NCI-H524 (cell line): ENCODE measurements around the gene TMC6.
A peak's percentile ranks its signal among the peaks of the same experiment; 100 is the strongest.

Experiments used
- DNase-seq, 2 experiments: peaks; one replicate each; lab custom pipeline; 2025; lab: John Stamatoyannopoulos, UW

The TMC6 gene

DNA sequence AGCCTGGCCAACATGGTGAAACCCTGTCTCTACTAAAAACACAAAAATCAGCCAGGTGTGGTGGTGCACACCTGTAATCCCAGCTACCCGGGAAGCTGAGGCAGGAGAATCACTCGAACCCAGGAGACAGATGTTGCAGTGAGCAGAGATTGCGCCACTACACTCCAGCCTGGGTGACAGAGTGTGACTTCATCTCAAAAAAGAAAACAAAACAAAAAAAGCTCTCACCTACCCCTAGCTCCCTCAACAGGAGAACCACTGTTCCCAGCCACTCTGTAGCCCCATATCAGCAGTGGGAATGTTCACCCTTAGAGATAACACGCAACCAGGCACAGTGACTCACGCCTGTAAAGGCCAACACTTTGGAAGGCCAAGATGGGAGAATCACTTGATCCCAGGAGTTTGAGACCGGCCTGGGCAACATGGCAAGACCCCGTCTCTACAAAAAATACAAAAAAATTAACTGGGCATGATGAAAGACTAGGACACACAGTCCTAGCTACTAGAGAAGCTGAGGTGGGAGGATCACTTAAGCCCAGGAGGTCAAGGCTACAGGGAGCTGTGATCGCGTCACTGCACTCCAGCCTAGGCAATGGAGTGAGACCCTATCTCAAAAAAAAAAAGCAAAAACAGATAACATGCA is 7.4 kb upstream of the TMC6 start:
- DNase-seq, result no peak

DNA sequence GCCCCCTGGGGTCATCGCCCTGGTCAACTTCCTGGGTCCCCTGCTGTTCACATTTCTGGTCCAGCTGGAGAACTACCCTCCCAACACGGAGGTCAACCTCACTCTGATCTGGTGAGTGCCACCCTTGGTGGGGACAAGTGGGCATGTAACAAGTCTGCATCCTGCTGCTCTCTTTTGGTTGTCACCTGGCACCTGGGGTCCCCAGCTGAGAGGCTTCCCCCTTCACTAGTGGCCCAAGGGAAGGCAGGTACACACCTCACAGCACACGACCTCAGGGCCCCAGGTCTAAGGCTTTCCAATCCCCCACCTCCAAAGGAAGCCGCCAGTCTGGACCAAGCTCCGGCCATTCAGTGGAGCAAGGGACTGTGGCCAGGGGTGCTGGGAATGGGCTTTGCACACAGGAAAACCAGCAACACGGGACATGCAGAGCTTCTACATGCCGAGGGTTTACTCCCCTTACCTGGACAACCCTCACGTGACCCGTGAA is 6.4 kb upstream of the TMC6 start:
- no peak for DNase-seq

DNA sequence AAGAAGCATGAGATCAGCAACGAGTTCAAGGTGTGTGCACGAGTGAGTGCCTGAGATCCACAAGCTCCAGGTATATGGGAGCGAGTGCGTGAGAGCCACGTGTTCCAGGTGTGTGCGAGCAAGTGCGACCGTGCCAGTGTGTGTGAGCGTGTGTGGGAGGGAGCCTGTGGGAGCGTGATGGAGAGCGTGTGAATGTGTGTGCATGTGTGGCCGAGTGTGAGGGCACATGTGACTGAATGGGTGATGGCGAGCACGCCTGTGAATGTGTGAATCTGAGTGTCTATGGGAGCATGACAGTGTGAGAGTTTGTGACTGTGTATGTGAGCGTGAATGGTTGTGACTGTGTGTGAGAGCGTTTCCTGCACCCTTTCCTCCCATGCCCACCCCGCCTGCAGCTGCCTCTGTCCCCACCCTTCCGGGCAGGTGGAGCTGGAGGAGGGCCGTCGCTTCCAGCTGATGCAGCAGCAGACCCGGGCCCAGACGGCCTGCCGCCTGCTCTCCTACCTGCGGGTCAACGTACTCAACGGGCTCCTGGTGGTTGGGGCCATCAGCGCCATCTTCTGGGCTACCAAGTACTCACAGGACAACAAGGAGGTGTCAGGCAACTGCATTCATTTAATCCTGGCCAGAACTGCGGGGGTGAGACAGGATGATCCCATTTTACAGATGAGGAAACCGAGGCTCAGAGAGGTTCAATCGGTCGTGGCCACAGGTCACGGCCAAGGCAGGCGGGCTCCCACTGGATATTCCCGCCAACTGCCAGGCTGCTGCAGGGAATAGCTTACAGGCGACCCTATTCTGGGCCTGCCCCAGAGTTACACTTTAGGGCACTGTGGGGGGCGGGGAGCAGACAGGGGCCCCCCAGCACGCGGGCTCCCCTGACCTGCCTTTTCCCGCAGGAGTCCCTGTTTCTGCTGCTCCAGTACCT is 5.7 kb upstream of the TMC6 start:
- peak; percentile 72 to 82 for DNase-seq

DNA sequence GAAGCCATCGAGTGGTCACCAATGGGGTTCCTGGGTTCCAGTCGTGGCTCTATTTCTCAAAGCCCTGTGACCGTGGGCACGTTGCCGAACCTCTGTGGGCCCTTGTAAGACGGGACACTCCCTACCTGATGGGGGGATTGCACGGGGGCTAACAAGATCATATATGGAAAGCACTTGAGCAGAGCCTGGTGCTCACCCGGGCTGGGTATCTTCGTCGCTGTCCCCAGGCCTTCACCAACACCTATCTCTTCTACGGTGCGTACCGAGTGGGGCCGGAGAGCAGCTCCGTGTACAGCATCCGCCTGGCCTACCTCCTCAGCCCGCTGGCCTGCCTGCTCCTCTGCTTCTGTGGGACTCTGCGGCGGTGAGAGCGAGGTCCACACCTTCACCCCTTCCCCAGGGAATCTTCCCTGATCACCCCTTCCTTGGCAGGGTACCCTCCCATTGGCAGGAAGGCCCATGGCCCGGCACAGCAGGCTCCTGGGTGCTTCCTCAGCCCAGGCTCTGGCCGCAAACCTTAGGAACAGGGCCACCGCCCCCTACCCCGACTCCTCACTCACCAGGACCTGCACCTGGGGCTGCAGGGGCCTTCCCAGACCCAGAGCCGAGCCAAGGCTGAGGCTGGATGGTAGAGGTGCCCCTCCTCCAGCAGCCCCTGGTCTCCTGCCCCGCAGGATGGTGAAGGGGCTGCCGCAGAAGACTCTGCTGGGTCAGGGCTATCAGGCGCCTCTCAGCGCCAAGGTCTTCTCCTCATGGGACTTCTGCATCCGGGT is 4.8 kb upstream of the TMC6 start:
- DNase-seq, result no peak

DNA sequence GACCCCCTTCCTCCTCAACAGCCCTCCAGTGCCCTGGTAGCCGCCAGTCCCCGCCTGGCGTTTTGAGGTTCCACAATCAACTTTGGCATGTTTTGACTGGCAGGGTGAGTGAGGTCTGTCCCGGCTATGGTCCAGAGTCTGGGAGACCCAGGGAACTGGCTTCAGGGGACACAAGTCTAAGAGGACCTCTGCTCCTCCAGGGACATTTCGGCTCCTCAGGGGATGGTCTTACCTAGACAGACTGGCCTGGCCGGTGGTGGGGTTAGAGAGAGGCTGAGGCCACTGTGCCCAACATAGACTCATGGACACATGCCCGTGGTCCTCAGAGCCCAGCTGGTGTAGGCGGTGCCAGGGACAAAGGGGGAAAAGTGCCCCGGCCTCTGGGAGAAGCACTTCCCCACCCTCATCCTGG is 4.2 kb upstream of the TMC6 start:
- DNase-seq, result no peak

DNA sequence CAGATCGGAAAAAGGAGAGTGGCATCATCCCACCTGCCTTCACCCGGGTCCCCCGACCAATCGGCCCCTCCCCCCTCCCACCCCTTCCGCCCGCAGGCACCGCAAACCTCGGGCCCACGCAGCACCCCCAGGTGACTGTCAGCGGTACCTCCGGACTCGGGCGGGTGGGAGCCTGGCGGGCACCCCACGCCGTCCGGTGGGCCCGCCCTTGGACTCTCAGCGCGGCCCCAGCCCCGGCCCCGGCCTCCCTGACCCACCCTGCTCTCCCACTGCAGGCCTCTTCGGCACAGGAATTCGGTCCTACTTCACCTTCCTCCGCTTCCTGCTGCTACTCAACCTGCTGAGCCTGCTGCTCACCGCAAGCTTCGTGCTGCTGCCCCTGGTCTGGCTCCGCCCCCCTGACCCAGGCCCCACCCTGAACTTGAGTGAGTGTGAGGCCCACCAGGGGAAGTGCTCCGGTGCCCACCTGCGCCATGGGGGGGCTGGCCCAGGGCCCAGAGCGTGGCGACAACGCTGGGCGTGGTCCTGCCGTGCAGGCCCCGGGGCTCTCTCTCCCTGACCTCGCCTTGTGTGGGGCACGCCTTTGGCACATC is 3.6 kb upstream of the TMC6 start:
- DNase-seq, result no peak

DNA sequence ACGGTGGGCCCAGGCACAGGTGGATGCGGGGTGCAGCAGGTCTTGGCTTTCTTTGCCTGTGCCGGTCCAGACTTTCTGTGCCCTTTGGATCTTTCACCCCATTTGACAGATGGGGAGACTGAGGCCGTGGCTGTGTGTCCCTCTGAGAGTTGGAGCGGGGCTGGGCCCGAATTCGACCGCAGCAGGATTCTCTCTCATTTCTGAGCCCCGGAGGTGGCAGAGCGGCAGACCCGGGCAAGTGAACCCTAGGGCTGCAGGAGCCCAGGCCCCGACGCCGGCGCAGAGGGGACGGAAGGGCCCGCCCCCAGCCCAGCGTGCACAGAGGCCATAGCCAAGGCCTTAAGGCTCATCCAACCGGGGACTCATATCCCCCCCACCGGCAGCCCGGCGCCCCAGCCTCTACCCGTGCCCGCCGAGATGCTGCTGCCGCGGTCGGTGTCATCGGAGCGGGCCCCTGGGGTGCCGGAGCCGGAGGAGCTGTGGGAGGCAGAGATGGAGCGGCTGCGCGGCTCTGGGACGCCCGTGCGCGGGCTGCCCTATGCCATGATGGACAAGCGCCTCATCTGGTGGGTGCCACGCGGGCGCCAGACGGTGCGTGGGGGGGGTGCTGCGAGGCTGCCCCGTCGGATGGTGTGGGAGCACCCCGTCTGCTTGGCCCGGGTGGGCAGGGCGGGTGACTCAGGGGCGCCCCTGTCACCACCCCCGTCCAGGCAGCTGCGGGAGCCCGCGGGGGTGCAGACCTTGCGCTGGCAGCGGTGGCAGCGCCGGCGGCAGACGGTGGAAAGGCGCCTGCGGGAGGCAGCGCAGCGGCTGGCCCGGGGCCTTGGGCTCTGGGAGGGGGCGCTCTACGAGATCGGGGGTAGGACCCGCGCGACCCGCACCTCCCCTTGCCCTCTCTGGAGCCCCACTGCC is 2.9 kb upstream of the TMC6 start:
- DNase-seq, result peak in 1 of 2 experiments; percentile 53

DNA sequence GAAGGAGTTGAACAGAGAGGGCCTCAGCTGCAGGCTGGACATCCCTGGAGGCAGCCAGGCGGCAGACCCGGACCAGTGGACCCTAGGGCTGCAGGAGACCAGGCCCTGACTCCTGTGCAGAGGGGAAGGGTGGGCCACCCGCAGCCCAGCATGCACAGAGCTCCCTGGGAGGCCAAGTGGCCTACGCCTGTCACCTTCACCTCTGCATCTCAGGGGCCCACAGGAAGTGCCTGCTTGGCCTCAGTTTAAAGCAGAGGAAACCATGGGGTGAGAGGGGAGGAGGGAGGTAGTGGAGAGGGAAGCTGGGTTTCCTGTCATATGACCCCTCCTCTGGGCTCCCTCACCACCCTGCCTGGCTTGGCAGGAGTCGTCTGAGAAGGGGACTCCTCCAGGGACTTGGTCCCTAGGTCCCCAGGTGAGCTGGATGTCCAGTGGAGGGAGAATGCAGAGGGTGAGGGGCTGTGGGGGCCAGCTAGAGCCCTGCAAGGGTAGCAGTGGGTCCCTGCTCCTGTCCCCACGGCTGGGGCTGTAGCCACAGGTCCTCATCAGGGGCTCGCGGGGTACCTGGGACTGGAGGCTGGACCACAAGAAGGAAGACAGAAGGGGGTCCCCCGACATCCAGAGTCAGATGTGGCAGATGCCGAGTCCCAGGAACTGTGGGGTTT is 2.0 kb upstream of the TMC6 start, which contains the start of gene TMC8:
Gene TMC8 (plus strand): TSS at position 335 of the 665 bp plus-strand sequence. CDS start 818 bp downstream, outside the sequence.
- no peak for DNase-seq

DNA sequence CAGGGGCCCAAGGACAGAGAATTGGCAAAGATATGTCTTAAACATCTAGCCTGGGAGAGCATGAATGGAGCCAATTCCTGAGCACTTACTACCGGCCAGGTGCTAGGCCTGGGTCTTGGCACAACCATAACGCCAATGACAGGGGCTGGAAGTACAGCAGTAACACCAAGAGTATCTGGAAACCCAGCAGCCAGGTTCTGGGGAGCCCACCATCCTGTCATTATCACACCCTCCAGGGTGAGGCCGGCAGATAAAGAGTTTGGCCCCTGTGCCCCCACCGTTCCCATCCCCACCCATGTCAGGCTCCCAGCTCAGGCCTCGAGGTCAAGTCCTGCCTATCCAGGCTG is 1.5 kb upstream of the TMC6 start:
- no peak for DNase-seq

DNA sequence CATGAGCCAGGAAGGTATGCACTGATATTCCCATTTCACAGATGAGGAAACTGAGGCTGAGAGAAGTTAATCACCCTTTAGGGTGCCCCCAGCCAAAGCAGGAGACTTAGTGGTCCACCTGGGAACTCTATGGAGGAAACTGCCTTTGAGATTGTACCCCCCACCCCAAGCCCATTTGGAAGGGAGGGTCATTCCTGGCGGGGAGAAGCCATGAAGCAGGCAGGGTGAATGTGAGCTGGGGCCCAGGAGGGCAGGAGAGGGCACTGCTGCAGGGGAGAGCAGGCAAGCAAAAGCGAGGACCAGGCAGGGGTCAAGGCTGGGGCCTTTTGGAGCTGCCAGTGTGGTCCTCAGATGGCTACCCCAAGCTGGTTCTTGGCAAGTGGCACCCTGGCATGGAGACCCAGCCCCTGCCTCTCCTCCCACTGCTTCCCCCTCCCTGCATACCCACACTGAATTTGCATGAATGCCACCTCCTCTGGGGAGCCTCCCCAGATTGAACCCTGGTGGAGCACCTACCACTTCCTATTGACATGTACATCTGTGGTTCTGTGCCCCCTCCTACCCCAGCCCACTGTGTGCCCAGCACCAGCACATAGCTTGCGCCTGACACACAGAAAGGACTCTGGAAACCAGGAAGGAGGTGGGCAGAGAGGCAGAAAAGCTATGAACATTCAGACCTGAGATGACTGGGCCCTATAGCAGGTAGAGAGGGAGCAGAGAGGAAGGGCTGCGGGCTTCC is 965 bp upstream of the TMC6 start:
- DNase-seq, result no peak

DNA sequence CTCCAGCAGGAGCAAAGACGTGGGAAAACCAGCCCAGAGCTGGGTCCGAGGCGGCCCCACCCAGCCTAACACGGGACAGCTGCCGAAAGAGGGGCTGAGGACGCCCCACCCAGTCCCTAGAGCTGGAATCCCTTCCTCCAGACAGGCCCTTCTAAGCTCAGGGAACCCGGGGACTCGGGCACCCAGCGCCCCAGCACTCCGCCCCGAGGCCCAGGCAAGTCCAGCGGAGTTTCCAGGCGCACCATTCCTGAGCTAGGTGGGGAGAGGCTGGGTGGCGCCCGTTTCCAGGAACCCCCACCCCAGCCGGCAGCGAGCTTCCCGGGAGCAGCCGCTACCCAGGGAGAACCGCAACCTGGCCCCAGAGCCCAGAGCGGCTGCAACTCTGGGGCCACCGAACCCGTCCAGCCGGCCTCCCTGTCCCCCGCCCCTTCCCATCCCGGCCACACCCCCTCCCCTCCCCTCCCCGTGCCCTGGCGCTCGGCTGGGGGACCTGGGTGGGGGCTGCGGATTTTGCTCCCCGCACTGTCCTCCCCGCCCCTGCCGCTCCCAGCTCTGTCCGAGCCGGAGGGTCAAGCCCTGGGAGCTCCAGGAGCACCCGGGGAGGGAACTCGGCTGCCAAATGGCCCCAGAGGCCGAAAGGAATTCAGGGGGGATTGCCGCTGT is 536 bp downstream of the TMC6 start:
- peak in 1 of 2 experiments; percentile 30 for DNase-seq

DNA sequence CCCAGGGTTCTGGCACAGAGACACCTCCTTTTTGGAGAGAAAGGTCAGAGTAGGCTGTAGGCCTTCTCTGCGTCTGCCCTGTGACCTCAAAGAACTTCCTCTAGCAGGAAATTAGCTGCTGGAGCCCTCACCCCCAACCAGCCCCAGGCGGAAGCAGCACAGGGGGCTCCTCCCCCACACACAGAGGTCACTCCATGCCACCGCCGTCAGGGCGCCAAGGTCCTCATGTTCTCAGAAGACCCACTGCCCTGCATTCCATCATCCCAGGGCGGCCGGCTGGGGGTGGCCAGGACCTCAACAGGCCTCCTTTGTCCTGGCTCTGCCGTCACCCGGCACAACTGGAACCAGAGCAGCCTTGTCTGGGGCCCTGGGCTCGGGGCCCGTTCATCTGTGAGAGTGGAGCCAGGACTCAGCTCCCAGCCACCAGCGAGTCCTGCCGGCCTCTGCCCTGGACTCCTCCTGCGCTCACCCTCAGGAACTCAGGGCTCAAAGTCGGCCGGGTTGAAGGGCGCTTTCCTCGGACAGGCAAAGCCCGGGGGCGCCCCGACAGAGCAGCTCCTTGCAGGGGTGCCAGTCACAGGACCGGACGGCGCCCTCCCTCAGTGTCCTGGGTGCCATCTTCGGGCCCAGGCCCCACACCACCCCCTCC is 1.2 kb downstream of the TMC6 start:
- DNase-seq, result no peak

DNA sequence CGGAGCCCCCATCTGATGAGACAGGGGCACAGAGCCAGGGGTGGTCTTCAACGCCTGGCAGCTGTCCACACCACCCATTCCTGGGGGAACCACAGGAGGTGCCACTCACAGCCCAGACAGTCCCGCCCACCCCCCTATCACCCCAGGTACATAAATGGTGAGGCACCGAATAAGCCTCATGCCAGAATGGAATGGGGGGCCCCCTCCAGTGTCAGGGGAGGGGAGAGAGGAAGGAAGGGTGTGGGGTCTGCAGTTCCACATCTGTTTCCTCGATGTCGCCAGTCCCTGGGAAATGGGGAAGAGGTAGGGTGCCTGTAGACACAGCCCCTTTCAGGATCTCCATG is 1.7 kb downstream of the TMC6 start:
- no peak for DNase-seq

DNA sequence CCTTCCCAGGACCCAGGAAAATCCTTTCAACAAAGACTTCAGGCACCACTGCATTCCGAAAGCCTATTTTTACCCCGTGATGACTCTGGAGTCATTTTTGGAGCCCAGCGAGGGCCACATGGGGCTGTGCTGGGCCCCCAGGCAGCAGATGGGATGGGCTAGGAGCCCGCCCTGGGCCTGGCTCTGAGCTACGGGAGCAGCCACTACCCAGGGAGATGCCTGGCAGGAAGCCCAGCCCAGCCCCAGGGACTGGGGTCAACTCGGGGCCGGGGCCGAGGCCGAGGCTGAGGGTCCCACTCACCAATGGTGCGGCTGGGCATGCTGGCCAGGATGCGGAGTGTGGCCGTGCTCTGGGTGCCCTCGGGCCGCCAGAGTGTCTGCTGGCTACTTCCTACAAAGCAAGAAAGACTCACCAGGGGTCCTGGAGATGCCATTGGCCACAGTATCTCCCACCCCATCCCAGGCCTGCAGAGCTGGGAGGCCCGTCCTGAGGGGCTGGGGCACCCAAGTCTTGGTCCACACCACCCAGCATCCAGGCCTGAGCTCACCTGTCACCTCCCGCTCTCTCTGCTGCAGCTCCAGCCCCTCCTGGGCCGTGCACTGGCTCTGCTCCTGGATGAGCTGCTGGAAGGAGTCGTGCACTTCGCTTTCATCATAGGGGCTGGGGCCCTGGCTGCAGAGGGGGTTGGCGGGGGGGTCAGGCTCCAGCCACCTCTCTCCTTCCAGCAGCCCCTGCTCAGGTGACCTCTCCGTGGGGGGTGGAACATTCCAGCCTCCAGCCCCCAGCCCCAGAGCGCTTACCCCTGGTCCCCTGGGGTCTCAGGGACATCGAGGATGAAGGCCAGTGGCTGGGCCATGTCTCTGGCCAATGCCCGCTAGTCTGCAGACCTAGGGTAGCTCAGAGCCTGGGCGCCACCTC is 2.3 kb downstream of the TMC6 start:
- no peak for DNase-seq

DNA sequence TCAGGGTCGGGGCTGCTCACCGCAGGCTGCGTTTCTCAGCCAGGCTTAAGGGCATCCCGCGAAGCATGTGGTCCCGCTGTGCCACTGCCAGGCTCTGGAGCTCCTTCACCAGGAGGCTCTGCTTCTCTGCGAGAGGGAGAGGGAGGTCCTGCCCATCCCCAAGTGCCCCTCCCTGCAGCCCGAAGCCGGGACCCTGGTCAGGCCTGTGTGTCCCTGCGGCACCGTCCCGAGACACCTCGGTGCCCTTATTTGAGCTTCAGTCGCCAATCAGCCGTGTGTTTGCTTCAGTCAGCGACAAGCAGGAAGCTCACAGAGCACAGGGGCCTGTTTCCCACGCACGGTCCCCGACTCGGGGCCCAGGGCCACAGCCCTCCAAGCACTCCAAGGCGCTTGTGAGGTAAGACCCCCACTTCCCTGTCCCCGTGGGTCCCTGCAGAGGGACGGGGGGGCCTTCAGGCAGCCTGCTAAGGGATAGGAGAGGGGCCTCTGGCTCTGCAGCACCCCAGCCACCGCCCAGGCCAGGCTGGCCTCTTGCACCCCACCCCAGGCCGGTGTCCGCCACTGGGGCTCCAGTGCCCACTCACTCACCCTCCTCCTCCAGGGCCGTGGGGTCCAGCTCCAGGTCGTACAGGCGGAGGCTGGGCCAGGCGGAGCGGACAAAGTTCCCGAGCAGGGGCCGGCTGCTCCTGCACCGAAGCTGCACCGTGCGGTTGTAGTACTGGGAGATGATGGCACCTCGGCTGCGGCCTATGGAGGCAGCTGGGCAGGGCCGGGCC is 3.2 kb downstream of the TMC6 start:
- no peak for DNase-seq

DNA sequence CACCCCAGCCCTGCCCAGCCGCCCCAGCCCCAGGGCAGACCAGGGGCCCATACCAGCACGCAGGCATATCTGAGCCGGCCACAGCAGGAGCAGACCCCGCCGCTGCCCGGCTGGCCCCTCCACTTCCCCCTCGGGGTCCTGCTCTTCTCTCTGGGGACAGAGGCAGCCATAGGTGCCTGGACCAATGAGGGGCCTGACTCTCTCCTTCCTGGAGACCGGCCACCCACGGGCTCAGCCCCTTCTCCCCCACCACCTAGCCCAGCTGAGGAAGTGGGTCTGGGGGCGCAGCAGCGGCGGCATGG is 3.8 kb downstream of the TMC6 start:
- no peak for DNase-seq
